Cardiac muscle cell (in vitro differentiated cells and primary cell): ENCODE measurements around the gene CAPN15. TPM values are rescaled to one million over a fixed set of nuclear protein-coding genes. Genes with fewer than 3 reads are reported as not detected.

Source experiments
- DNase-seq, 2 donors: peaks; one replicate each; pipeline versions ENCODE4 v3.0.0 to v3.0.0-alpha.2; 2010 to 2017; ENCODE audit warnings: low read depth in 1 of 2, low spot score in 1 of 2
- H3K27ac ChIP-seq: fragments of 200-600 bp; sonication (generic); 2 replicates; pipeline ENCODE4 v1.5.1; 2016
- H3K27me3 ChIP-seq: fragments of 200-600 bp; sonication (generic); 2 replicates; pipeline ENCODE4 v1.6.0; 2016; ENCODE audit warnings: control low read depth
- H3K36me3 ChIP-seq: fragments of 200-600 bp; sonication (generic); 2 replicates; pipeline ENCODE4 v1.5.1; 2016; ENCODE audit warnings: control low read depth
- H3K4me1 ChIP-seq: fragments of 200-600 bp; sonication (generic); 2 replicates; pipeline ENCODE4 v1.8.1; 2017; ENCODE audit warnings: low read depth, mild to moderate bottlenecking, mixed run types
- H3K4me3 ChIP-seq: fragments of 200-600 bp; sonication (generic); 2 replicates; pipeline ENCODE4 v1.5.1; 2016; ENCODE audit warnings: mild to moderate bottlenecking
- H3K9me3 ChIP-seq: fragments of 200-600 bp; sonication (generic); 2 replicates; pipeline ENCODE4 v1.5.1; 2017; ENCODE audit warnings: low read depth, mild to moderate bottlenecking, control low read depth
- polyA plus RNA-seq: library from polyadenylated mRNA; unstranded; fragments of >200 nt; fragmentation: Nextera tagmentation; extraction: Ambion mirVana; gene quantifications from 2 replicates; pipeline ENCODE4 v1.2.1, GENCODE V29; 2016
- total RNA-seq: library from RNA; depleted of rRNA; stranded (reverse); fragments of >200 nt; gene quantifications from 2 replicates; pipeline ENCODE4 v1.2.3, GENCODE V29; 2016
- TF ChIP-seq, protein P1 (sequence below): IDR thresholded peaks from 2 replicates; pipeline ENCODE4 v1.5.1; 2012; ENCODE audit warnings: low read depth, mild to moderate bottlenecking, low read length

Gene CAPN15
- total and polyA plus RNA-seq, 2 experiments from 2014 or later: 38.1 to 63.3 TPM

DNA sequence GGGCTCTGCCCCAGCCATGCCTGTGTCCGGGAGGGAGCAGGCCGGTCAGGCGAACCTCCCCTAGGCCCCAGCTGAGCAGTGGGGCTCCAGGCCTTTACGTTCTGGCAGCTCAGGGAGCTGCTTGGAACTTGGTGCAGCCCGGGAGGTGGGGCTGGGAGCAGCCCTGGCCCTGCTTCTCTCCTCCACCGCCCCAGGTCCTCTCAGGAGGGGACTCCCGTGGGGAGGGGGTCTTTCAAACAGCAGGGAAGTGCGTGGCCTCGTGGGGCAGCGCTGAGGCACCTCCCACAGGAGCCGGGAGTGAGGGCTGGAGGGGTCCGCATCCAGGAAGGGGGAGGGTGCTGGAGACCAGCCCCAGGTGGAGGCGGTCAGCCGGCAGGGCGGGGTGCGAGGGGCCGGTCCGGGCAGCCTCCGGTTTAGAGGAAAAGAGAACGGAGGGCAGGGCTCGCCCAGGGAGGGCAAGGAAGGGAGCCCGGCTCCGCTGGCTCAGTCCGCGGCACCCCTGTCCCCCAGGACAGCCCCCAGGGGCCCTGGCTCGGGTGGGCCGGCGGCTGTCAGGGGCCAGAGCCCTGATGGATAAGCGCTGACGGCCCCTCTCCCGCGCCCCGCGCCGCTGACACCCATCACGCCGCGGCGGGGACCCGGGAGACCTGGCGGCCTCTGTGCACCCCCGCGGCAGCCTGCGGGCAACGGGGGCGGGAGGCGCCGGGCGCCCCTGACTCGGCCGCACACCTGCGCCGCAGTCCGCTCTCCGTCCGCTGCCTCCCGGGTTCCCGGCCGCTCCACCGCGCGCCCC, 32.1 kb downstream of the CAPN15 start:
- H3K4me3 ChIP-seq: peak overlapping the region; percentile 17
- DNase-seq: peak in 1 of 2 donors; percentile 31
- TF ChIP-seq, protein P1, sequence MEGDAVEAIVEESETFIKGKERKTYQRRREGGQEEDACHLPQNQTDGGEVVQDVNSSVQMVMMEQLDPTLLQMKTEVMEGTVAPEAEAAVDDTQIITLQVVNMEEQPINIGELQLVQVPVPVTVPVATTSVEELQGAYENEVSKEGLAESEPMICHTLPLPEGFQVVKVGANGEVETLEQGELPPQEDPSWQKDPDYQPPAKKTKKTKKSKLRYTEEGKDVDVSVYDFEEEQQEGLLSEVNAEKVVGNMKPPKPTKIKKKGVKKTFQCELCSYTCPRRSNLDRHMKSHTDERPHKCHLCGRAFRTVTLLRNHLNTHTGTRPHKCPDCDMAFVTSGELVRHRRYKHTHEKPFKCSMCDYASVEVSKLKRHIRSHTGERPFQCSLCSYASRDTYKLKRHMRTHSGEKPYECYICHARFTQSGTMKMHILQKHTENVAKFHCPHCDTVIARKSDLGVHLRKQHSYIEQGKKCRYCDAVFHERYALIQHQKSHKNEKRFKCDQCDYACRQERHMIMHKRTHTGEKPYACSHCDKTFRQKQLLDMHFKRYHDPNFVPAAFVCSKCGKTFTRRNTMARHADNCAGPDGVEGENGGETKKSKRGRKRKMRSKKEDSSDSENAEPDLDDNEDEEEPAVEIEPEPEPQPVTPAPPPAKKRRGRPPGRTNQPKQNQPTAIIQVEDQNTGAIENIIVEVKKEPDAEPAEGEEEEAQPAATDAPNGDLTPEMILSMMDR: no peak
- H3K27me3 ChIP-seq: peaks cover 42% of the 10 kb centered on the region
- H3K36me3 ChIP-seq: no peaks in the 10 kb centered on the region
- no peaks in the 10 kb centered on the region for H3K9me3 ChIP-seq
- H3K4me1 ChIP-seq: peaks cover 2% of the 10 kb centered on the region
- no peak overlapping the region for H3K27ac ChIP-seq

DNA sequence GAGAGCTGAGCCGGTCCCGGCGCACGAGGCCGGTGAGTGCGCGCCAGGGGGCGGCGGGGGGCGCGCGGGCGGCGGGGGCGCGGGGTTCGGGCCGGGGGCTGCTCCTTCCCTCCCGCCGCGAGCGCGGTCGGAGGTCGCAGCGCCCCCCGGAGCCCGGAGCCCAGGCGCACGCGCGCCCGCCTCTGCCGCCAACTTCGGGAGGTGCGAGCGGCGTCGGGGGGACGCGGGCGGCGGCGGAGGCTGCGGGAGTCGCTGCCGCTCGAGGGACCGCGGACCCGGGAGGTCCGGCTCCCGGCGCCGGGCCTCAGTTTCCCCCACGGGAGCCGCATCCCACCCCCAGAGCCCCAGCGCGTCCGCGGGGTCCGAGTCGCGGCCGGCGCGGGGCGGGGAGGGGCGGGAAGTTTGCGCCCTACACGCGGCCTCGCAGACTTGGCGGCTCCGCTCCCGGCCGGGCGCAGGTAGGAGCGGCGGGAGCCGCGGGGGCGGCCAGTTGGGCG, 32.7 kb downstream of the CAPN15 start, which contains the start of gene PRR35:
TSS of gene PRR35 (plus strand) at position 191 of the 497 bp plus-strand sequence. CDS start 2,901 bp downstream, outside the sequence.
- Histone ChIP-seq H3K27me3 (peaks cover 42% of the 10 kb centered on the region), H3K4me3 (peak within 1 kb of the TSS; percentile 17), H3K27ac (no peak within 1 kb of the TSS), H3K36me3 (no peaks in the 10 kb centered on the region), H3K4me1 (peaks cover 9% of the 10 kb centered on the region), H3K9me3 (no peaks in the 10 kb centered on the region)
- TF ChIP-seq, protein P1: no peak
- DNase-seq: peak in 1 of 2 donors; percentile 24

DNA sequence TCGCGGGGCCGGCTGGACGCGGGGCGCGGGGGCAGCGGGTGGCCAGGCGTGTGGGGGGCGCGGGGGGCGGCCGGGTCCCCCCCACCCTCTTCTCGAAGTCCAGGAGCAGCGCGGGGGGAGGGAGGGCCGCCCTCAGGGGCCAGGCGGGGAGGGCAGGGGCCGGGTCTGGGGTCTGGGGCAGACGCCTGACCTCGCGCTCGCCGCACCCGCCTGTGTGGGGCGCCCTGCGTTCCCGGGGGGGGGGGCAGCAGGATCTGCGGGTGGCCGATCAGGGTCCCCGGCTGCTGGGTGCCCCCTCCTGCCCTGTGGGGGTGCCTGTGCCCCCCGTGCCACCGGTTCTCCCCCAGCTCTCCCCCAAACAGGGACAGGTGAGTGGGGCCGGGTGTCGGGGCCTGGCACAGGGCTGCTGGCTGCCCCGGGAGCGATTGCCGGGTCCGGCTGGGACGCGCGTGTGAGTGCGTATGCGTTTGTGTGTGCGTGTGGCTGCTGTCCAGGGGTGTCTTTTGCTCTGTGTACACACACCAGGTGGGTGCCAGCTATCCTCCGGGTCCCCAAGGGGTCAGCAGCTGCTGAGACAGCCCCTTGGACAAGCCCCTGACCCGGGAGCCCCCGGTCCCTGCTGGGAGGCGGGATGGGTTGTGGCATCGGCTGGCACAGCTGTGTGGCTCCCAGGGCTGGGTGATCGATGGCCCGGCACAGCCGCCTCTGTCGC, 33.3 kb downstream of the CAPN15 start:
- Histone ChIP-seq H3K27me3 (peaks cover 42% of the 10 kb centered on the region), H3K4me3 (no peak overlapping the region), H3K9me3 (no peaks in the 10 kb centered on the region), H3K27ac (no peak overlapping the region), H3K36me3 (no peaks in the 10 kb centered on the region), H3K4me1 (peaks cover 15% of the 10 kb centered on the region)
- no peak for DNase-seq
- TF ChIP-seq, protein P1: no peak

DNA sequence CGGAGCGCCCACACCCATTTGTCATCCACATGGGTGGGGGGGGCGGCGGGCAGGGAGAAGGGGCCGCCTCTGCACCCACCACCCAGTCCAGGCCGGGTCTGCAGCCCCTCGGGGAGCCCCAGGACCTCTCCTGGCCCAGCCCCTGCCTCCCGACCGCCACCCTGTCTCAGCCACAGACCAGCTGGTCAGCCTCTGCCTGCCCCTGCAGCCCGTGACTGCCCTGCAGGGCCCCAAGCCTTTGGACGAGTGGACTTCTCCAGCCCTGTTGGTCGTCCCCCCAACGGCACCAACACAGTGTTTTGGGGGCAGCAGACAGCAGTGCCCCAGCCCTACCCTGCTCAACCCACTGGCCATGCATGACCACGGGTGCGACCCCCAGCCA, 33.9 kb downstream of the CAPN15 start:
- TF ChIP-seq, protein P1: no peak
- Histone ChIP-seq H3K4me1 (peaks cover 20% of the 10 kb centered on the region), H3K9me3 (no peaks in the 10 kb centered on the region), H3K36me3 (no peaks in the 10 kb centered on the region), H3K27ac (no peak overlapping the region), H3K4me3 (no peak overlapping the region), H3K27me3 (peaks cover 42% of the 10 kb centered on the region)
- DNase-seq: no peak

DNA sequence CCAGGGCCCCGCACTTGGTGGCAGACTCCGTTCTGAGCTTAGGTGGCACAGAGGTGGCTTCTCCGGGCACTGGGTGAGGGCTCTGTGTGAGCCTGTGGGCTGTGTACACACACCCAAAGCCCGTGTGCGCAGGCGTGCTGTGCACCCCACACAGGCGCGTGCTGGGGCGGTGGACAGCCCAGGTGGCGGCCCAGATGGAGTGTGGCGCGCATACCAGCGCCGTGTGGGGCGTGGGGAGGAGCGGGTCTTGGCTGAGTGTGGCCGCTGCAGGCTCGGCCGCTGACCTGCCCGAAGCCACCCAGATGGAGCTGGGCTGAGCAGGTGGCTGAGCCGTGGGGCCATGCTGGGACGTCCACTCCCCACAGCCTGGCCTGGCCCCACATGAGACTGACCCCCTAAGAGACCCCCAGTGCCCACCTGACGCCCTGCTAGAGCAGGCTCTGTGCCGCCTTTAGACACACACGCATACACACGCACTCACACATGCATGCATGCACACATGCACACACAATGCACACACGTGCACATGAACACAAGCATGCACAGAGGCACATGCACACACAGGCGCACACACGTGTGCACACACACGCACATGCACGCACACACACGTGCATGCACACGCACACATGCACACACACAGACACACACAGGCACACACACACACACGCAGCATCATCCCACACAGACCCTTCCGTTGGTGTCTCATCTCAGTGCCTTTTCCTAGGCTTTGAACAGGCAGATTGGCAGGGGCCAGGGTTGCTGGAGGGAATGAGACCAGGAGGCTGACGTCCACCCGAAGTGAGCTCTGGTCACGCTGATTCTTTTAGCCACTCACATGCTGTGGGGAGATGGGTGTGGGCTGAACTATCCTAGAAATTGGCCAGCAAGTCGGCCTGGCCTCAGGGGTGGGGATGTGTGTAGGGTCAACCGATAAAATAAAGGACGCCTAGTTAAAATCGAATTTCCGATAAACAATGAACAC, 34.7 kb downstream of the CAPN15 start:
- no peak overlapping the region for H3K27ac ChIP-seq
- no peaks in the 10 kb centered on the region for H3K36me3 ChIP-seq
- peaks cover 28% of the 10 kb centered on the region for H3K4me1 ChIP-seq
- peaks cover 42% of the 10 kb centered on the region for H3K27me3 ChIP-seq
- no peaks in the 10 kb centered on the region for H3K9me3 ChIP-seq
- TF ChIP-seq, protein P1: no peak
- H3K4me3 ChIP-seq: no peak overlapping the region
- DNase-seq: no peak
